GM12872 (cell line): ENCODE data around the gene NRG3.

Experiments
- TF ChIP-seq, protein P1 (sequence below): IDR thresholded peaks from 3 replicates; pipeline ENCODE4 v1.5.1; 2011; ENCODE audit warnings: low read depth, mild to moderate bottlenecking, low read length, moderate library complexity; ENCODE audit not compliant: insufficient read depth

Gene NRG3

DNA sequence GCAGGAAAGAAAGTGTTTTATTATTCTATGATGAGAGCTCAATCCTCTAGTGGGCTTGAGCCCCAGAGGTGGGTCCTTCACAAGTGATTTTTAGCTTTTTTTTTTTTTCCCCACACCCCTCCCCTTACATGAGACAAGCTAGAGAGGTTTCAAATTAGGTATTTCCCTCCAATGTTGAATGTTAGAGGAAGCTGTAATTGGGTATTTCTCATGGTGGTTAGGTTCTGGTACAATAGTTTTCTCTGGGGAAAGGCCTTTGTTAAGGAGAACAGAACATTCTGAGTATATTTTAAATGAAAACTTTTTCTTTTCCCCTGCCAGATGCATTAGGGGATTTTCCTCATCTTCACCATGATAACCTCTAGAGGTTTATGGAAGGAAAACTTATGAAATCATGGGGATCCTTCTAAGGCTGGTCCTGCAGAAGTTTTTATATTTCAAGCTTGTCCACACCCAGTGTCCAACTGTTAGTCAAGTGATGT lies 1039.7 kb downstream of the NRG3 start:
- TF ChIP-seq, protein P1, sequence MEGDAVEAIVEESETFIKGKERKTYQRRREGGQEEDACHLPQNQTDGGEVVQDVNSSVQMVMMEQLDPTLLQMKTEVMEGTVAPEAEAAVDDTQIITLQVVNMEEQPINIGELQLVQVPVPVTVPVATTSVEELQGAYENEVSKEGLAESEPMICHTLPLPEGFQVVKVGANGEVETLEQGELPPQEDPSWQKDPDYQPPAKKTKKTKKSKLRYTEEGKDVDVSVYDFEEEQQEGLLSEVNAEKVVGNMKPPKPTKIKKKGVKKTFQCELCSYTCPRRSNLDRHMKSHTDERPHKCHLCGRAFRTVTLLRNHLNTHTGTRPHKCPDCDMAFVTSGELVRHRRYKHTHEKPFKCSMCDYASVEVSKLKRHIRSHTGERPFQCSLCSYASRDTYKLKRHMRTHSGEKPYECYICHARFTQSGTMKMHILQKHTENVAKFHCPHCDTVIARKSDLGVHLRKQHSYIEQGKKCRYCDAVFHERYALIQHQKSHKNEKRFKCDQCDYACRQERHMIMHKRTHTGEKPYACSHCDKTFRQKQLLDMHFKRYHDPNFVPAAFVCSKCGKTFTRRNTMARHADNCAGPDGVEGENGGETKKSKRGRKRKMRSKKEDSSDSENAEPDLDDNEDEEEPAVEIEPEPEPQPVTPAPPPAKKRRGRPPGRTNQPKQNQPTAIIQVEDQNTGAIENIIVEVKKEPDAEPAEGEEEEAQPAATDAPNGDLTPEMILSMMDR: no peak

DNA sequence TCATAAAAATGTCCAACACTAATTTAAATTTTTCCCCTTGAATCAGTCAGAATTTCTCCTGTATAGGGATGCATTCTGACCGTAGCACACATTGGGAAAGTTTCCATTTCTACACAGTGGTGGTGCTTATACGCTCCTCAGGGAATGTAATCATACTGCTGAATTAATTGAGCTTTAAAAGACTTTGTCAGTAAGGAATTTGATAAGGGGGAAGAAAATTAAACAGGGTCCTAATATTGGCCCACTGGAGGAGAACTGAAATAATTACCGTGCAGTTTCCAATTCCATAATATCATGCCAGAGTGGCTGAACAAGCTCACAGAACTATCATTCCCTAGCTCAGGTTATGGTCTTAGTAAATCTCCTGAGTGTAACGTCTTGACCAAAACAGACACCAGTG lies 1041.9 kb downstream of the NRG3 start:
- TF ChIP-seq, protein P1: no peak

DNA sequence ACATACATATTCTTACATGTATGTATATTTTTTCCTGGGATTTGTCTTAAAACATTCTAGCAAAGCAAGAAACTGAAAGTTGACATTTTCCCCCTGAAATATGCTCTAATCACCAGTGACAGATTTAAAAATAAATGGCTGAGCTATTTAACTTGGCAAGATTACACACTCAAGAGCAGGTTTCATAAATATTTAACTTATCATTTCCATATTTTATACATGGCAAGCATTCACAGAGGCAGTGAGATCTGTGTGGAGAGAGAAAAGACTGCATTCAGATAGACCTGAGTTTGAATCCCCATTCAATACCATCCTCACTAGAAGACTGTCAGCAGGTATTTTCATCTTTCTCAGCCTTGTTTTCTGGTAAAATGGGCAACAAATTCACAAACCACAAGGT lies 1043.0 kb downstream of the NRG3 start:
- TF ChIP-seq, protein P1: no peak

DNA sequence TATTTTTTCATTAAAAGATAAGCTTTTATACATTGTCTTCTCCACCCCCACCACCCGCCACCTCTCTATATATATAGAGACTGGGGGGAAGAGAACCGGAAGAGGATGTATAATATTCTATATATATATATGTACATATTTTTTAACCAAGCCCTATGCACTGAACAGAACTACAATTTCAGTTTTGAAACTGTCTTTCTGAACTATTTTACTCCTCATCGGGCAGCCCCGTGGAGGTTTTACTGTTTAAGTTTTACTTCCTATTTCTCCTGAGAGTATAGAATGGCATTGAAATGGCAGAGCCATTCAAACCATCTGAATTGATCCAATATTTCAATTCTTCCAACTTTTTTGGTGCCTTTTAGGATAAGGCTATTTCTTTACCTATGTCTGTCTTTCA lies 1047.1 kb downstream of the NRG3 start:
- TF ChIP-seq, protein P1: no peak

DNA sequence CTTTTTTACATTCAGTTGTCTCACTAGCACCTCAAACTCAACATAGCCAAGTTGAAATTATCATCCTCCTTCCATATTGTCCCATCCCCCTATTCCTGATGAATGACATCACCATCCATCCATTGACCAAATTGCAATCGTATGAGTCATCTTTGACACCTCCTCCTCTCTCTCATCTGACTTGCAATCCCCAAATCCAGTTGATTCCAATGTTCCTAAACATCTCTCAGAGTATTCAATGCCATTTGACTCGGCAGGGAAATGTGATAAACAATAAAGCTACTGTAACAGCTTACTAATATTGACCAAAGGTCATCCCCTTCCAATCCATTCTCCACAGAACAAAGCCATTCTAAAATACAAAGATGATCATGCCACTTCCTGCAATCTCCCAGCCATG lies 1047.8 kb downstream of the NRG3 start:
- TF ChIP-seq, protein P1: no peak

DNA sequence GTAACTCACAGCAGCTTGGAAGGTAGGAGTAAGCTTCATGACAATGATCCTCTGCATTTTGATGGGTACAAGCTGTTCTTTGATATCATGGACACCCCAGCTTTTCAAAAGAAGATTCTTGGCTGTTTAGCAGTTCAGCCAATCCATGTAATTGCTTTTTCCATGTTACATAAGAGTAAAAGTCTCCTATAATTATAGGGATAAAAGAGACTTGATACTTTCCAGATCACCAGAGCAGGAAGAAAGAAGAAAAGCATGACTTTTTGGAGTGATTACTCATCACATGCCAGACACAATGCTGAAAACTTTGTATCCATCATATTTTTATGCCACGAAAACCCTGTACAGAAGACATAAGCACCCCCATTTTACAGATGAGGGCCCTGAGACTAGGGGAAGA lies 1049.7 kb downstream of the NRG3 start:
- TF ChIP-seq, protein P1: no peak

DNA sequence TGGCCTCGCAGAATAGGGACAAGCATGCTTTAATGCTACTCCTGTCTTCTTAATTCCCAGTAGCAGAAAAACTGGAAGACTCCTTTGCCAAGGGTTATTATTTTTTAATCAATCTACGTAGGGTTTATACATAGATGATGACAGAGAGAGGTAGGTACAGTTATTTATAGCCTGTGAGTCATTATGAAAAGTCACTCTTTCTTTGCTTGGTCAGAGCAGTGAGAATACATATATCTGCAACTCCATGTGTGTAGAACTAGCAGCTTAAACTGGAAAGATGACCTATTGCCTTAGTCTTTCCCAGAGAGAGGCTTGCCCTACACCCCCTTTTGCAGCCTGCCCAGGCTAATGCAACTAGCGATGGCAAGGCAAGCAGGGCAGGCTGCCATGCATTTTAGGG lies 1050.6 kb downstream of the NRG3 start:
- TF ChIP-seq, protein P1: no peak

DNA sequence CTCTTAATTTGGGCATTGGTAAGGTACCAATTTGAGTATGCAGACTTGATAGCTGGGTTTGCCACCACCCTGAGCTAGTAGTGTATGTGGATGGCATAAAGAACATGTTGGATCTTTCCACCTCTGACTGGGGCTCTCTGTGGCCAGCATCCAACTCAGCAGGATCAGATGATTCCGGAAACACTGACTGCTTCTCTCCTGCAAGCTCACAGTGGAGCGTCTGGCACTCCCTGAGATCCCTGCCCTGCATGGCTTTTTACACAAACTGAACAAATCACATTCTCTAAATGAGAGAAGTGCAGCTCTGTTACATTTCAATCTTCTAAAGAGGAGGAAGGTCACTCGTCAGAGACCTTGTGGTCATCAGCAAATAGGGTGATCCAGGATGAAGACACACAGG lies 1057.5 kb downstream of the NRG3 start:
- TF ChIP-seq, protein P1: no peak
